Measurements from ENCODE around the gene MCEMP1. TPM values are rescaled to one million over a fixed set of nuclear protein-coding genes. Genes with fewer than 3 reads are reported as not detected.

Gene MCEMP1
- total and polyA plus RNA-seq, 2 of the 13 experiments (the other 11 are each of a cell fraction or from before 2014, with no cell fraction given): not detected

GRCh38 chr19:7629347-7630054, 47.4 kb upstream of the MCEMP1 start, which contains the start of the genes PET100 and XAB2 (continued):
- no peak for TF ChIP-seq ZNF382 (CRISPR knock-in tag; IDR thresholded peaks at IDR 0.05; ENCODE audit: borderline replicate concordance)
- TF ChIP-seq NFATC3 (CRISPR knock-in tag; IDR thresholded peaks at IDR 0.05): no peak
- TF ChIP-seq ARHGAP35 (CRISPR knock-in tag; IDR thresholded peaks at IDR 0.05; ENCODE audit: borderline replicate concordance): no peak
- peak; percentile 77 for TF ChIP-seq POLR2G (IDR thresholded peaks at IDR 0.05; ENCODE audit: low read depth, low read length)
- TF ChIP-seq ZBTB37 (CRISPR knock-in tag; IDR thresholded peaks at IDR 0.05): no peak
- no peak for TF ChIP-seq EHMT2 (IDR thresholded peaks at IDR 0.05; ENCODE audit: borderline replicate concordance, low read depth, low read length)
- TF ChIP-seq MYPOP (CRISPR knock-in tag; IDR thresholded peaks at IDR 0.05): 0 out of 2 replicates have a peak, but pooled peaks have one; percentile 24
- TF ChIP-seq TOPORS (CRISPR knock-in tag; IDR thresholded peaks at IDR 0.05): peak; percentile 27; the same call in 1 of the 2 replicates
- peak; percentile 99 for TF ChIP-seq KAT8 (CRISPR knock-in tag; IDR thresholded peaks at IDR 0.05)
- peak; percentile 62; the same call in 1 of the 2 replicates for TF ChIP-seq ZNF143 (CRISPR knock-in tag; IDR thresholded peaks at IDR 0.05)
- no peak for TF ChIP-seq ZNF841 (CRISPR knock-in tag; IDR thresholded peaks at IDR 0.05; ENCODE audit: borderline replicate concordance)
- no peak for TF ChIP-seq ZNF878 (CRISPR knock-in tag; IDR thresholded peaks at IDR 0.05)
- peak; percentile 91 for TF ChIP-seq YY1 (IDR thresholded peaks at IDR 0.05; ENCODE audit: insufficient read depth, insufficient replicate concordance, low read depth, low read length)
- peak; percentile 98 for TF ChIP-seq SP2 (CRISPR knock-in tag; IDR thresholded peaks at IDR 0.05)
- TF ChIP-seq RFX1 (IDR thresholded peaks at IDR 0.05): no peak
- no peak for TF ChIP-seq RERE (CRISPR knock-in tag; IDR thresholded peaks at IDR 0.05; ENCODE audit: low read depth)
- TF ChIP-seq ZNF224 (CRISPR knock-in tag; IDR thresholded peaks at IDR 0.05): no peak; the same call in 1 of the 2 replicates
- TF ChIP-seq ZNF557 (CRISPR knock-in tag; IDR thresholded peaks at IDR 0.05): no peak
- no peak for TF ChIP-seq RBAK (CRISPR knock-in tag; IDR thresholded peaks at IDR 0.05)
- no peak for TF ChIP-seq RAD51 (IDR thresholded peaks at IDR 0.05; ENCODE audit: borderline replicate concordance)
- TF ChIP-seq ZNF432 (CRISPR knock-in tag; IDR thresholded peaks at IDR 0.05; ENCODE audit: borderline replicate concordance): no peak
- peak; percentile 47 for TF ChIP-seq TAF1 (CRISPR knock-in tag; IDR thresholded peaks at IDR 0.05)
- TF ChIP-seq MAFG (CRISPR knock-in tag; IDR thresholded peaks at IDR 0.05): no peak
- no peak for TF ChIP-seq NCOA2 (CRISPR knock-in tag; IDR thresholded peaks at IDR 0.05)

Data from HepG2 (cell line).